Measurements from ENCODE around the gene MACO1. TPM values are rescaled to one million over a fixed set of nuclear protein-coding genes. Genes with fewer than 3 reads are reported as not detected.

The MACO1 gene
- polyA plus RNA-seq, 1 donor: 18.1 TPM

DNA sequence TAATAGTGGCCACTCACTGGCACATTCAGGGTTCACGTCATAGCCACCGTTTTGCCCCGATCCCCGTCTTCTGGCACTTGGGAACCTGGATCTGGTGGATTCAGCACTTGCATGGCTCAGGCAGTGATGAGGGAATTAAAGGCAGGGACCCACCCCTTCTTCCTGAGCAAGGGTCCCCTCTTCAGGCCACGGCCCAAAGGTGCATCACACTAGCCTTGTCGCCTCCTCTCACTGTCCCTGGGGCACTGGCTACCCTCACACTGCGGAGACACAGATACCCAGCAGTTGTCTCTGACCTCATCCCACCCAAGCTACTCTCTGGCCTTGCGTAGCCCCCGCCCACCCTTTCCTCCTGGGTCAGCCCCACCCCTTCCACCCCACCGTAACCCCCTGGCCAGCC is 92.8 kb downstream of the MACO1 start:
- DNase-seq (ENCODE audit: low read depth): no peak

DNA sequence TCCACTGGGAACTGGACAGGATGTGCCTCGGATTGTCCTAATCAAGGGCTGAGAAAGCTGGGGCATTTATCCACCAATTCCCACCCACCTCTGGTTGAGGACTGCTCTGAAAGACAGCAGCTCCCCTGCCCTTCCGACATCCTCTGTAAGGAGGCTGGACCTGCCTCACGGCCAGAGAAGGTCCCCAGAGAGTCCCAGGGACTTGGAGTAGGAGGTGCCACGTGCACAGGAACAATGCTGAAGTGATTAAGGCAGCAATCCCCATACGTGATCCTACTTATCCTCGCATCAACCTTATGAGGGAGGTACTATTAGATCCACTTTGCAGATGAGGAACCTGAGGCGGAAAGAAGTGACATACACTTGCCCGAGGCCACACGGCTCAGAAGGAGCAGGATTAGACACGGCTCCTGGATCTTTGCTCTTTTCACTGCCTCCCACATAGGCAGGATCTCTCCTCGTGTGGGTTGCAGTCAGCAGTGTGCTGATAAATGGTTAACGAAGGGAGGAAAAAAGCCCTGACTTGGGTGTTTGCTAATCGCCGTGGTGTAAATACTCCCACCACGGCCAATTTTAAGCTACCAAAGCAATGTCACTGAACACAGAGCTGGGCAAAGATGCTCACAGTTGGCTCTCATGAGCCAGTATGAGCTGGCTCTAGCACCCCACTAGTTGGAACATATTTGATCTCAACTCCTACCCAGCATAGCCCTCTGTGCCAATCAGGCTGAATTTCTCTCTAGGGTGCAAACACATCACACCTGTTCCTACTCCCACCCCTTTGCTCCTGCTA is 94.1 kb downstream of the MACO1 start:
- DNase-seq (ENCODE audit: low read depth): no peak

DNA sequence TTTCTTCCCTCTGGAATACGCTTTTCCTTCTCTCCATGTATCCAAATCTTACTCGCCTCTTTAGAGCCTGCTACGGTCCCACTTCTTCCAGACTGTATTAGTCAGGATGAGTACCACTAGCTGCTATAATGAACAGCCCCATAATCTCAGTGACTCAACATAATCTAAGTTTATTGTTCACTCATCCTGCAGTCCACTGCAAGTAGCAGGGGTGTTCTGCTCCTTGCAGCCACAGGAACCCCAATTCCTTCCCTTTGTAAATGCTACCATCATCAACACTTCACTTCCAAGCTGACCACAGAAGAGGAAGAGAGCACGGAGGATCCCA is 94.6 kb downstream of the MACO1 start:
- DNase-seq (ENCODE audit: low read depth): no peak

DNA sequence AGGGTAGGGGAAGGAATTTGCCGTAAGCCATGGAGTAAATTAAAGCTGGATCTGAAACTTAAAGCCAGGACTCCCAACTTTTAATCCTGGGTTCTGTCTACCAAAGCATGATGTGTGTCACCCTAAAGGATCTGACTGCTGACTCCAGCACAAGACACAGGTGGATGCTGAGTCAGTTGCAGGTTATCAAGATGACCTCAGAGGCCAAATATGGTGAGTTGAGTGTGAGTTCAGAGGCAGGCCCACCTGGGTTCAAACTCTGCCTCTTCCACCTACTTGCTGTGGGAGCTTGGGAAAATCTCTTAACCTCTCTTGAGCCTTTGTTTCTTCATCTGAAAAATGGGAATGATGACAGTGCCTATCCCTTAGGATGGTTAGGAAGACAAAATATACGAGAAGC is 96.1 kb downstream of the MACO1 start:
- no peak for DNase-seq (ENCODE audit: low read depth)

DNA sequence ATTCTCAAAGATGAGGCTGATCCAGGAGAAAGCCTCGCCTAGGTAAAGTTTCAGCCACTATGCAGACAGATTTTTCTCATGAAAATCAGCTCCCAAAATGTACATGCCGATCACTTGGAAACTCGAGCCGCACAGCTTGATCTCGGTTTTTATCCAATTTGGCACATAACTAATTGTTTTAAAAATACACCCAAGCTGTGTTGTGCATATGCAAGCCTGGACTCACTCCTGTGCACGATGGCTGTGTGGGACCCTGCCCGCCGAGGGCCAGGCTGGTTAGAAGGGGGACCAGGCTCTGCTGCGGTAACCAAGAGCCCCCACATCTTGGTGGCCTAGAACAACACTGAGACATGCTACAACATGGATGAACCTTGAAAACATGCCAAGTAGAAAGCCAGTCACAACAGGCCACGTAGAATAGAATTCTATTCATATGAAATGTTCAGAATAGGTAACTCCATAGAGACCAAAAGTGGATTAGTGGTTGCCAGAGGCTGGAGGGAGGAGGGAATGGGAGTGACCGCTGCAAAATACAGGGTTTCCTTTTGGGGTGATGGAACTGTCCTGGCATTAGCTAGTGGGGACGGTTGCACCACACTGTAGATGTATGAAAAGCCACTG is 96.6 kb downstream of the MACO1 start:
- DNase-seq (ENCODE audit: low read depth): no peak

DNA sequence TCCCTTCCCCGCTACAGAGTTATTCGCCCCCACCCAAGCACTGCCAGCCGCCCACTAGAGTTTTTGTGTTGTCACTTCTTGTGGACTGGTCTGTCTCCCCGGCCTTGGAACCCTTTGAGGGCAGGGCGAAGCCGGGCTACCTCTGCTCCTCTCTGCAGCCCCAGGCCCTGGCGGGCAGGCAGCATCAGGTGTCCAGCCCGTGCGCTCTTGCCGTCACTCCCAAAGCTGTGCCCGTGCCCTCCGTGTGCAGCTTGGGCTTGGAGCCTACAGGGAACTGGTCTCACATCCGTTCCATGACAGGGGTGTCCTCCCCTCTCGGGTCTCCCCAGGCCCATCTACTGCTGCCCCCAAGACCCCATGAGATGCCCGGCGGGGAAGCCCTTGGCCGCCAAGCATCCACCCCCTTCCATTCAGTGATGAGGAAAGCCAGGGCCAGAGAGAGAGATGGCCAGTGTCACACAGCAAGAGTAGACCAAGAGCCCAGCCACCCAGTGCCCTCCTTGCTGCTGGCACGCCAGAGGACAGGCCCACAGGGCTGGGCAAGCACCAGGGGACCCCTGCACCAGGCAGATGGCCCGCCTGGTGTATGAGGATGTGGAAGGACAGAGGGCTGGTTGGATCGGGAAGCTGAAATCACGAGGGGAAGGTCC is 97.4 kb downstream of the MACO1 start:
- DNase-seq (ENCODE audit: low read depth): no peak

DNA sequence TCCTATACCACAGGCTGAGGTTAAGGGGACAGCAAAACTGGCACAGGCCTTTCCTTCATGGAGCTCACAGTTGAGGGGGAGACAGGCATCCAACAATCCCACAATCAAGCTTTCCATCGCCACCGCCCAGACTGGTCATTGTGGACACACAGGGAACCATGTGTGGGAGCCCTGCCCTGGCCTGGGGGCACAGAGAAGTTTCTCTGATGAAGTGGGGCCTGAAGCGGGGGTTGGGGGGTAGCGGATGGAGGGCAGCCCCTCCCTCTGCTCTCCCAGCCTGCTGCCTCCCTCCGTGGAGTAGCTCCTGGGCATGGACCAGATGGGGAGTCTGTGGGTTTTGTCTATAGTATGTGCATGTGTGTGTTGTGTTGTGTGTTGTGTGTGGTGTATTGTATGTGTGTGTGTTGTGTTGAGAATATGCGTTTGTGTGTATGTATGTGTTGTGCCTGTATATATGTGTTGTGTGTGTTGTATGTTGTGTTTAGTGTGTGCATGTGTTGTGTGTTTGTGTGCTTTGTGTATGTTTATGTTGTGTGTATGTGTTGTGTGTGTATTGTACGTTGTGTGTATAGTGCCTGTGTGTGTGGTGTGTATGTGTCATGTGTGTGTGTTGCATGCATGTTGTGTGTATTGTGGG is 98.3 kb downstream of the MACO1 start:
- no peak for DNase-seq (ENCODE audit: low read depth)

DNA sequence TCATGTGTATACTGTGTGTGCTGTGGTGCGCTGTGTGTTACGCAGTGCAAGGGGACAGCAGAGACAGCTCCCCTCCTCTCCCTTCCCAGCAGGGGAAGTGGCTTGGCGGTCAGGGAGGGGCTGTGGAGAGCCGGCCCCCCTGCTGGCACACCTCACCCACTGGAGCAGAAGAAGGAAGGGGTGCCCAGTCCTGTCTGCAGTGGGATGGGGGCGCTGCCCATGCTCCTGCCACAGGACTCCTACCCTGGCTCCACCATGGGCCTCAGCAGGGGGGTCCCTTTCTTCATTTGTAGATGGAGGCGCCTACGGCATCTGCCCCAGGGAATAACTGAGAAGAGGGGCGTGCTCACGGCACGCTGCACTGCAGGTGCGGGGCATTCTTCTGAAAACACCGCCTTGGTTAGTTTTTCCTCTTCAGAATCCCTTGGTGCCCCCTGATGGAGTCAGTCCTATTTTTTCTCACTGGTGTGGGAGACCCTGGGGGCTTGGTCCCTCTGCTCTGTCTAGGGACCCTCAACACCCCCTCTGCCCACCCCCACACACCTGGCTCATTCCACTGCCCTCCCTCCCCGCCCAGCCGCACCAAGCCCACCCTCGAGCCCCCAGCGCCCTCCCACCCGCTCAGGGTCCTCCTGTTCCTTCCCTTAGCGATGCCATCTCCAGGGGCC is 99.0 kb downstream of the MACO1 start:
- no peak for DNase-seq (ENCODE audit: low read depth)

DNA sequence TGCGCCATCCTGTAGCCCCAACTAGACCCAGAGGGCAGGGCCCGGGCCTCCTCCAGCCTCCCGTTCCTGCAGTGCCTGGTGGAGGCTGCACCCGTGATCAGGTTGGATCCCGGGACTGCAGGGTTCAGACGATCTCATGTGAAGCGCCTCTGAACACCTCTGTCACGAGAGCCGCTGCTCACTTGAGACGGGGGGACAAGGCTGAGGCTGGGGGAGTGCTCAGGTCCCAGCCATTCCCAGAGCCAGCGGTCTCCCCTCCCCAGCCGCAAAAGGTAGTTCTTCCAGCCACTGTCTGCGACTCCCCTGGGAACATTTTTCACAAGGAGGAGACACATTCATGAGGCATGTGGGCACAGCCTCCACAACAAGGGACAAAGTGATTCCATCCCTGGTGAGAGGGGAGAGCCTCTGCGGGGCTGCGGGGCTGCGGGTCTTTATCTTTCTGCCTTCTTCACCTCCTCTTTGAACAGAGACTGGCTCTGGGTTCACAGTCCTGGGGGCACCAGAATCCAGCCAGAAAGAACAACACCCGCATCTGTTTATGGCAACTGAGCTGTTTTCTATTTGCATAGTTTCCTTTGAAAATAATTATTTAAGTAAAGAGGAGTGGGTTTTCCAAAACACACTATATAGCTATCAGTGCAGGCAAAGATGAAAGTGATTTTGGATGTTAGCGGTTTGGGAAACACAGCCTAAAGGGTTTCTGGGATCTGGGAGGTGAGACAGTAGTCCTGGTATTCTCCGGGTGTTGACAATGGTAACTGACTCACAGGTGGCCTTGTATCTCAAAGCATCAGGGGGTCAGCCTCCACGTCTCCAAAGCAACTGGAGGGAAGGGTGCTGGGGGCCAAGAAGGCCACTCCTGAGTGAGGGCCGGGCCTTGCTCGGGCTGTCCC is 99.7 kb downstream of the MACO1 start:
- no peak for DNase-seq (ENCODE audit: low read depth)

DNA sequence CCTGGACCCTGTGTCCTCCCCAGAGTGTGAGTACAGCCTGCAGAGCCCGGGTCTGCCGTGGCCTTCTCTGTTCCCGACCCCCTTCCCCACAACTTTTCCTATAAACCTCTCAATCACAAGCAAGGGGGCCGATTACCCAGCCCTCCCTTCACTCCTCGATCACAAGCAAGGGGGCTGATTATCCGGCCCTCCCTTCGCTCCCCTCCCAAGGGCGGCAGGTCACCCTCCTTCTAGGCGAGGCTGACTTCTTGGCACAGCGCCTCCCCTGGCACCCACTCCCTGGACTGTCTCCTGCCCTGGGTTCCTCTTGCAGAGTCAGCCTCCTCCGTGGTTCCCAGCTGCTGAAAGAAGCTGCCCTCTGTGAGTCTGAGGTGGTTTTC is 100.4 kb downstream of the MACO1 start:
- DNase-seq (ENCODE audit: low read depth): no peak

DNA sequence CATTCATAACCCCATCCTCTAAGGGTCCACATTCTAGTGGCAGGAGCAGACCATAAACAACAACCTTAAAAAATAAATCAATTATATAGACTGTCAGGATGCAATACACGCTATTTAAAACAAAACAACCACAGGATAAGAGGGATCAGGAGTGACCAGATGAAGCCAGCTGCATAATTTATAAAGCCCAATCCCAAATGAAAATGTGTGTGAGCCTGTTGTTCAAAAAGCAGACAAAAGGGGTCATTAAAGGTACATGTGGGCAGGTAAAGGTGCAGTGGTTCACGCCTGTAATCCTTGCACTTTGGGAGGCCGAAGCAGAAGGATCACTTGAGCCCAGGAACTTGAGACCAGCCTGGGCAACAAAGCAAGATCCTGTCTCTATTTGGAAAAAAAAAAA is 102.3 kb downstream of the MACO1 start:
- no peak for DNase-seq (ENCODE audit: low read depth)

DNA sequence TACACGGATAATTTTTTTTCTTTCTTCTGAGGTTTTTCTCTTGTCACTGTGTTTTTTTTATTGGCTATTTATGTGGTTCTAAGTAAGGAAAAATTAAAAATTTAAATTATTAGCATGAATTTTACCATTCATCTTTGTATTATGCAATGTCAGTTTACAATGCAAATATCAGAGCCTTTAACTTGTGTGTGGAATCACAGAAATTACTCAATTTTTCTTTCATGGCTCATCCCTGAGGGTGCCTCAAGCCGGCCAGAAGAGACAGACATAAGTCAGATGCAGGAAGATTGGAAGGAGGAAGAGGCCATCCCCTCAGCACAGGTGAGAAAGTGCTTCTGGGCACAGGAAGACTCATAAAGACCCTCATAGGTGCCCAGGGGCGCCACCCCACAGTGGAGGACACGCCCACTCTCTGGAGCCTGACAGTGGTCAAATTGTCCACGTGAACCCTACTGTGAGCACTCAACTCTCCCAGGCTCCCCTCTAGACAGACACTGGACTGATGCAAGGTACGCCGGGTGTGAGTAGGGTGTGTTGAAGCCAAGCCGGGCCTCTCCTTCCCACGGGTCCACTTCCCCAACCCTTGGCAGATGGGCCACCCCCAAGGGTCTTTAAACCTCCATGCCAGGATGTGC is 103.2 kb downstream of the MACO1 start:
- DNase-seq (ENCODE audit: low read depth): no peak

DNA sequence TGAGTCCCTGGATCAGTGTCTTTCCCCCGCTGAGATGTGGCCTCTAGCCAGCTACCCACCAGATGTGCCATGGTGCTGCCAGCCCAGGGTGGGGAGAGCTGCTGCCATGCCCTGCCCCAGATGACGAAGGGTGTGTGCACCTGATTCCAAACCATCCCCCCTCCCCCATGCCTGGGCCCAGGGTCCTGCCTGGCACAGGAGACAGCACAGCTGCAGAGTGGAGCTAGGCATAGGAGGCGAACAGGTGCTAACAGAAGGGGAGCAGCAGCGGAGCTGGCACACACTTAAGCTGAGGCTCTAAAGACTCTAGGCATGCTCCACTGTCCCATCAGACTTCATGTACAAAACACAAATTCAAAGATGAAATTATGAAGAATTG is 103.7 kb downstream of the MACO1 start:
- no peak for DNase-seq (ENCODE audit: low read depth)

DNA sequence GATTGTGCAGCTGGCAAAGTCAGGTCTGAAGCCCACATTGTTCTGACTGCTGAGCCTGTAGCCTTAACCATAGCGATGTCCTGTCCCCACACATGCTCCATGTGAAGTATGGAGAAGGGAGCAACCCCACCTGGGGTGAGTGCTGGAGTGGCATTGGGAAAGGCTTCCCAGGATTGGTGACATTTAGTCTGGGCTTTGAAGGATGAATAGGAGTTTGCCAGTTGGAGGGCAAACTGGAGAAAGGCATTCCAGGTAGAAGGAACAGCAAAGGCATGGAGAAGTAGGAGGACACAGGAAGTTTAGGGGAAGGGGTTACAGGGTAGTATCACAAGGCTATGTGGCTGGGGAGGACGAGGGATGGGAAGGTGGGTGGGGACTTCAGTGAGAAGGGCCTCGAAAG is 105.4 kb downstream of the MACO1 start:
- no peak for DNase-seq (ENCODE audit: low read depth)

DNA sequence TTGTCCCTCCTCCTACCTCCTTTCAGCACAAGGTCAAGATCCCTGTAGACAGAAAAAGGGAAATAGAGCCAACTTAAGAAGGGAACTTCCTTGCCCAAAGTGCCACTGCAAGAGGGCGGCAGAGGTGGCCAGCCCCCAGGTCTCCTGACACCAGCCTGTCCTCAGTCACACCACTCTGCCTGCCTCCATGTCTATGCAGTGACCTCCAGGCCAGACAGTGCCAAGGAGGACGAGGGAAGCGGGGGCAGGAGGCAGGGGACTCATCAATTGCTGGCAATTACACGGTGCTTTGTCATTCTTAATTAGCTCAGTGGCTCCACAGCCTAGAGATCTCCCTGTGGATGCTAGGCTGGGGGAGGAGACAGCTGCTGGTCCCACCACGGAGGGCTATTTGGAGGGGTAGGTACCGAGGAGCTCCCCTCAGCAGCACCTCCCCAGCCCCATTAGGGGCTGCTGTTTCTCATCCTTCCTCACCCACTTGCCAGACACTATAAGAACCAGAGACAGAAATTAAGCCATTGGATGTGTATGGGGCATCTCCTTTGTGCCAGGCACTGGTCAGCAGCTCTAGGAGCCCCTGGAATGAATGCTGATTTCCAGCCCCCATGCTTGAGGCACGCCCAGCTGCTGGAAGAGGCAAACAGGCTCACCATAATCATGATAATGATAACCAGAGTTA is 106.6 kb downstream of the MACO1 start:
- no peak for DNase-seq (ENCODE audit: low read depth)

DNA sequence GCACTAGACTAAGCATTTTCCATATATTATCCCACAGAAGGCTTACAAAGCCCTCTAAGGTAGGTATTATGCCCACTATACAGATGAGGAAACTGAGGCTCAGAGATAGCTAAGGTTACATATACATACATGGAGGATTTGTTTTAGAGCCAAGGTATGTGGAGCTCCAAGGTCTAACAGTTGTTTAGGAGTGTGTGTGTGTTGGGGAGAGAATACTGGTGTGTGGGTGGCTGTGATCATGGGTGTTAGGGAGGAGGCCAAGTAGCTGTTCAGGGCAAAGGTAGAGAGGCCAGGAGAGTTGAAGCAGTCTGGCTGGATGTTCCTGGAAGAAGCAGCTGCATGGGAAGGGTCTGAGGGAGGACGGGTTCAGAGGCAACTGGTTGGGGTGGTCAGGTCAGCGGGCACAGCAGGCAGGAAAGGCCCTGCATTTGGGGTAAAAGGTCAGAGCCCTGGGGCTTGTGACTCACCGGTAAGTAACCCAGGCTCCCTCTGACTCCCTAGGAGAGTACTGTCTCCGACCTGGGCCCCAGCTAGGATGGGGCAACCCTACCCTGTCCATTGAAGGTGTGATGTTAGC is 107.6 kb downstream of the MACO1 start:
- no peak for DNase-seq (ENCODE audit: low read depth)

DNA sequence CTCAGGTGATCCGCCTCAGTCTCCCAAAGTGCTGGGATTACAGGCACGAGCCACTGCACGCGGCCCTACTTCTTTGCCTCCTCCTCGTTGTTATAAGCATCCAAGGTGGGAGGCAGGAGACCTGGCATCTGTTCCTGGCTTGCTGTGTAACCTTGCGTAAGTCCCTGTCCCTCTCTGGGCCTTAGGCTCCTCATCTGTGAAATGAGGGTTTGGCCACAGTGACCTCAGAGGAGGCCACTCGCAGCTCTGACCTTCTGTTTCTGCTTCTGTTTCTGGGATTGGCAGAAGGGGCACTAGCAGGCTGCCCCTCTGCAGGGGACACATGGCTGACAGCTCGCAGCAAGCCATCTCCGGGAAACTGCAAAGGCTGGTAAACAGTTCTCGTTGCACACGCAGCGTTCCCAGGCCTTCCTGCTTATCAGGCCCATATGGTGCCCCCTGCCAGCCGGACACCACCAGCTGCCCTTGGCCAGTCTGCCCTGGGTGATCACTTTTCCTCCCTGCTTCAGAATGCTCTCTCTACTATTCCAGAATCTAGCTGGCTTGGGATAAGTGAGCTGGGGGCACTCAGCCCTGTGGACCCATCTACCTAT is 110.1 kb downstream of the MACO1 start:
- no peak for DNase-seq (ENCODE audit: low read depth)

DNA sequence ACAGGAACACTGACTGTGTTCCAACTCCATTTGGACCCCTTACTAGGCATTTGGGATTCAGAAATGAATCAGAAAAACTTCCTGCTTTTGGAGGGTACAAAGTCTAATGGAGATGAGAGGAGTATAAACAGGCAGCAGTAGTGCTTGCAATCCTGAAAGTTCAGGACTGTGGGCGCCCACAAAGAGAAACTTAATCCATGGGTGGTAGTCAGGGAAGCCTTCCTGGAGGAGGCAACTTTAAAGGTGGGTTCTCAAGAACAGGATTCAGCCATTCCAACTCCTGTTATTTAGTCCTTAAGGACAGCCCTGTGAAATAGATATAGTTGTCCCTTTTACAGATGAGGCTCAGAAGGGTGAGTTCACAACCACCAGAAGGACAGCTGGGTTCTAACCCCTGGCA is 110.7 kb downstream of the MACO1 start:
- DNase-seq (ENCODE audit: low read depth): no peak

DNA sequence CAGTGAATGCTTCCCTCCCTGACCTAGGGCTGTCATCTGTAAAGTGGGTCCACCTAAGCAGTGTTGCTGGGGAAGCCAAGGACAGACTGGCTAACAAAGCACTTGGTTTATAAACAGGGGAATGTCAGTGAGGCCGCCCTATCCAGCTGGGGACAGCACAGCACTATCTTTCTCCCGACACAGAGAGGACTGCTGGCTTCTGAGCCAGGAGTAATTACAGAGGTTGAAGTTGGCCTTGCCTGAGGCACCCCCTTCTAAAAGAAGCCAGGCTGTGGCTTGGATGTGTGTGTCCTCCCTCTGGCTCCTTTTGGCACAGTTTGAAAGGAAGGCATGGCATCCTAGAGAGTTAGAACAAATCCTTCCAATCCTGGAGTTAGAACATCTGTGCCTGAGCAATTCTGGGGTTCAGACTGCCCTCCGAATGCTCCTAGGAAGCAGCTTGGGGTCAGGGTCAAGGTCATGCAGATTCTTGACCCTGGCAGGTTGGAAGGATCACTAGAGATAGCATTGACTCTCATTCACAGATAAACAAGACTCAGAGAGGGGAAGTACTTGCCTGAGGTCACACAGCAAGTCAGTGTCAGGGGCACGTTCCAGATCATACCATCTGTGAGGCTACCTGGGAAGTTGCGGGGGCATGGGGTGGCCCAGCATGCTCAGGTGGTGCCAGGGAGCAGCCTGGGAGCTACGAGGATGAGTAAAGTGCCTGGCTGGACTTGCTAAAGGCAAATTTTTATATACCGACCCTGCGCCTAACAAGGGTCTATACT is 111.4 kb downstream of the MACO1 start:
- no peak for DNase-seq (ENCODE audit: low read depth)

Measured in forelimb muscle (tissue), 1 donor.